KG1 (cell line): Measurements from ENCODE around the gene NET1.

Source experiments
- DNase-seq: peaks from one replicate; lab custom pipeline; 2025; lab: John Stamatoyannopoulos, UW

The NET1 gene

DNA sequence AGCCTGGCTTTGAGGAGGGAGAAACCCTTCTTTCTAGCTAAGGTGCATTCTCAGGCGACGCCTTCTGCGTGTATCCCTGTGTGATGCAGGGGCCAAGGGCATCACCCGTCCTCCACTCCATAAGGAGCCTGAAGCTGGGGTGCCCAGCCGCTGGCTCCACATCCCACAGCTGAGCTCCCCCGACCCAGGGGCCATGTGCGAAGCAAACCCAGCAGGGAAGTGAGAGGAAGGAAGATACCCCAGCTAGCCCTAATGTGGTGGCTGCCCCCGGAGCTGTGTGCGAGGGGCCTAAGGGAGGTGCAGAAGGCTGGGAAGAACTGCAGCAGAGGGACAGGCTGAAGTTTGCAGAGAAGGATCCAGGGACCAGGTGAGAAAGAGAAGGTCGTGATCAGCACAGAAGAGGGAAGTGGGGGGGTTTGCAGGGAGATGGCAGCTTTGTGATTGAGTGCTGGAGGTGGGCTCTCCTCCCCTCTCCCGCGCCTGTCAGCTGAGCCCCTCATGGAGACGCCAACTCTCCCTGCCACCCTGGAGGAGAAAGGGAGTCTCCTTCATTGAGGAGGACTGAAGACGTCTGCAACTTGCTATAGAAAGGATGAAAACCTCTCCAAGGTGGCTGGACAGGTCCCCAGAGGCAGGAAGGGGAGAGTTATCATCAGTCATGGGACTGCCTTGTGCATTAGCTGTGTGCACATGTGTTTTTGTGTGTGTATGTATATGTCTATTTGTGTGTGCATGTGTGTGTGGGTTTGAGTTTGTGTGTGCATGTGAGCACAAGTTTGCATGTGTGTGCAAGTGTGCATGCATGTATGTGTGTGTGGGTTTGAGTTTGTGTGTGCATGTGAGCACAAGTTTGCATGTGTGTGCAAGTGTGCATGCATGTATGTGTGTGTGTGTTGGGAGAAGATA, 90.5 kb downstream of the NET1 start:
- DNase-seq: no peak

- DNase-seq: no peak
Measured at GRCh38 chr10:5503477-5503835, 91.1 kb downstream of the NET1 start.

DNA sequence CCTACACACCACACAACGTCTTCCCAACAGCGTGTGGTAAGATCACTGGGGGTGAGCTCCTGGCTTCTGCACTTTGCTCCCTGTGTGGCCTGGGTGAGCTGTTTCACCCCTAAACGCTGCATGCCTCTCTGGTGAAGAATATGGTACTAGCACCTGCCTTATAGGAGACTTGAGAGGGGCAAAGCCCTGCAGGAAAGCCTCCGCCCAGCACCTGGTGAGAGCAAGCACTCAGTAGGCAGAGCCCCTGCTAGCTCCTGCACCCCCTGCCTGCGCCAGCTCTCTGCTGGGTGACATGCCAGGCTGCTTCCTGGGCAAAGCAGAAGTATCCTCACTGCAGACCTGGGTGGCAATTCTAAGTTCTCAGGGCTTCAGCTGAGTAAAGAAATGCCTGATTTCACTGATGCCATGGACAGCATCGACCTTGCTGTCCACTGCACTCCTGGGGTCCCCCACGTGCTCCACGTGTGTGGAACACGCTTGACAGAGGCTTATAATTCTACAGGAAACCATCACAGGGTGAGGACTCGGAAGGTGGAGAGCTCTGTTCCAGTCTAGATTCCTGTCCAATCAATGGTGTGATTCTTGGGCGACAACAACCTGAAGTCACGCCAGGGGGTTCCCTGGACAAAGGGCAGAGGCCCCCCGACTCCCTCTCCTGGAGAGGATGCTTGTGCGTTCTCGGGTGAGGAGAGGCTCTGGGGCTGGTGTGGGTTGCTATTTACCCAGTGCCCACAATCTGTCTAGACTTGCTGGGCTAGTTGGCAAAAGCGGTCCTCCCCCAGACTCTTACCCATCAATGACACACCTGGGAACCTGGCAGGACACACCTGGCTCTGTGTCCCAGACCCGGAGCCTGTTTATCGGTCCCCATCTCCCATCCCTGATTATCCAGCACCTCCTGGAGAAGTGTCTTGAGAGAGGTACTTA, 92.1 kb downstream of the NET1 start:
- no peak for DNase-seq

DNA sequence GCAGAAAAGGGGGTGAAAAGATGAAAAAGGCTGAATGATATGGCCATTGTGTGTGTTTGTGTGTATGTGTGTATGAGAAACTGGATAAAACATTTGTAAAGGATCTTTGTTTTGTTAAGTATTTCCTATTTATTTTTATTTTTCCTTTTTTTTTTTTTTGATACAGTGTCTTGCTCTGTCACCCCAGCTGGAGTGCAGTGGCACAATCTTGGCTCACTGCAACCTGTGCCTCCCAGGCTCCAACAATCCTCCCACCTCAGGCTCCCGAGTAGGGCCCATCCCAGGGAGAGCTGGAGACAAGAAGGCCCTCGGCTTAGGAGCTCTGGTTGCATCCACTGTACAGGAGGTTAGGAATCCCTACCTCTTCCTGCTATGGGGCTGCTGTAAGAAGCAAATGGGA, 93.9 kb downstream of the NET1 start:
- no peak for DNase-seq

GRCh38 chr10:5506751-5507648, 94.6 kb downstream of the NET1 start:
- no peak for DNase-seq

- no peak for DNase-seq
Measured at GRCh38 chr10:5507649-5508131, 95.3 kb downstream of the NET1 start.

DNA sequence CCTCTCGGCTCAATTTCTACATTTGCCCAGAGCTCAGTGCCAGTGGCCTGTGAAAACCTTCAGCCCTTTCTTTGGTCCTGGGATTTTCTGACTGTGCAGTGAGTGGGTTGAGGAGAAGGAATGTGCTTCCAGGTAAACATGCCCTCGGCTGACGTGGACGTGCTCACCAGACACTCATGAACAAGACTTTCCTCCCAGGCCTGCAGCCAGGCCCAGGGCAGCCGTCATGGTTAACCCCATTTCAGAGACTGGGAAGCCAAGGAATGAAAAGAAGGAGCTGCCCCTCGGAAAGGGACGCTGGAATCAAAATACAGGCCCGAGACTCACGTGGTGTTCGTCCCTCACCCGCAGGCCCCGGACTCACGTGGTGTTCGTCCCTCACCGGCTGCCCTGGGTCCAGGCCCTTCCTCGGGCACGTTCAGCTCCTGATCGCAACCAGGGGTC, 95.8 kb downstream of the NET1 start:
- DNase-seq: no peak
